ENCODE data around the gene GCN1. TPM values are rescaled to one million over a fixed set of nuclear protein-coding genes. Genes with fewer than 3 reads are reported as not detected.

GCN1 gene
- total RNA-seq, 1 experiment from 2014 or later = 117 TPM

- peak overlapping the region; percentile 51 for H3K4me3 Mint-ChIP-seq (ENCODE audit: unreplicated experiment)
- intact Hi-C loops (cut with micrococcal nuclease) = no loop called here
- TF ChIP-seq, protein P1, sequence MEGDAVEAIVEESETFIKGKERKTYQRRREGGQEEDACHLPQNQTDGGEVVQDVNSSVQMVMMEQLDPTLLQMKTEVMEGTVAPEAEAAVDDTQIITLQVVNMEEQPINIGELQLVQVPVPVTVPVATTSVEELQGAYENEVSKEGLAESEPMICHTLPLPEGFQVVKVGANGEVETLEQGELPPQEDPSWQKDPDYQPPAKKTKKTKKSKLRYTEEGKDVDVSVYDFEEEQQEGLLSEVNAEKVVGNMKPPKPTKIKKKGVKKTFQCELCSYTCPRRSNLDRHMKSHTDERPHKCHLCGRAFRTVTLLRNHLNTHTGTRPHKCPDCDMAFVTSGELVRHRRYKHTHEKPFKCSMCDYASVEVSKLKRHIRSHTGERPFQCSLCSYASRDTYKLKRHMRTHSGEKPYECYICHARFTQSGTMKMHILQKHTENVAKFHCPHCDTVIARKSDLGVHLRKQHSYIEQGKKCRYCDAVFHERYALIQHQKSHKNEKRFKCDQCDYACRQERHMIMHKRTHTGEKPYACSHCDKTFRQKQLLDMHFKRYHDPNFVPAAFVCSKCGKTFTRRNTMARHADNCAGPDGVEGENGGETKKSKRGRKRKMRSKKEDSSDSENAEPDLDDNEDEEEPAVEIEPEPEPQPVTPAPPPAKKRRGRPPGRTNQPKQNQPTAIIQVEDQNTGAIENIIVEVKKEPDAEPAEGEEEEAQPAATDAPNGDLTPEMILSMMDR (IDR thresholded peaks at IDR 0.05; ENCODE audit: unreplicated experiment) = no peak
- no peaks in the 10 kb centered on the region for H3K9me3 Mint-ChIP-seq (ENCODE audit: unreplicated experiment)
- ChIA-PET POLR2A (interaction anchor here (1.0 to 17.7 kb wide), 7 partner anchors 14 to 93 kb away, joined by 3 to 549 read pairs (median 9); partner anchors contain the start of genes GCN1, PXN, RNU4-1 and RNU4-2), CTCF (interaction anchor here (0.6 to 12.4 kb wide), 4 partner anchors 8 to 44 kb away, joined by 4 to 454 read pairs (median 211); partner anchors contain the start of genes PXN and RPLP0)
- DNase-seq (ENCODE audit: unreplicated experiment) = no peak
- H3K36me3 Mint-ChIP-seq (ENCODE audit: insufficient read depth, unreplicated experiment) = peaks cover 82% of the 10 kb centered on the region
- H3K27ac Mint-ChIP-seq (ENCODE audit: low read depth, unreplicated experiment) = peak overlapping the region; percentile 93
- no TSS peak for BruUV-seq (replicated peaks)
- H3K4me1 Mint-ChIP-seq (ENCODE audit: insufficient read depth, unreplicated experiment) = peaks cover 24% of the 10 kb centered on the region
- no peaks in the 10 kb centered on the region for H3K27me3 Mint-ChIP-seq (ENCODE audit: insufficient read depth, unreplicated experiment)
Observed at GRCh38 chr12:120224304-120225199, 30.0 kb upstream of the GCN1 start.

GRCh38 chr12:120223458-120224303 lies 29.2 kb upstream of the GCN1 start:
- Mint-ChIP-seq H3K4me3 (ENCODE audit: unreplicated experiment) (peak overlapping the region; percentile 51), H3K4me1 (ENCODE audit: insufficient read depth, unreplicated experiment) (peaks cover 20% of the 10 kb centered on the region), H3K27ac (ENCODE audit: low read depth, unreplicated experiment) (peak overlapping the region; percentile 93), H3K27me3 (ENCODE audit: insufficient read depth, unreplicated experiment) (no peaks in the 10 kb centered on the region), H3K36me3 (ENCODE audit: insufficient read depth, unreplicated experiment) (peaks cover 91% of the 10 kb centered on the region), H3K9me3 (ENCODE audit: unreplicated experiment) (no peaks in the 10 kb centered on the region)
- TF ChIP-seq, protein P1 (IDR thresholded peaks at IDR 0.05; ENCODE audit: unreplicated experiment) = no peak
- BruUV-seq (replicated peaks) = no TSS peak
- intact Hi-C loops (cut with micrococcal nuclease) = no loop called here
- ChIA-PET POLR2A (interaction anchor here (16.1 to 17.7 kb wide), 2 partner anchors 25 to 38 kb away, joined by 257 to 549 read pairs; partner anchors contain the start of genes GCN1, PXN and RPLP0), CTCF (interaction anchor here (0.6 to 12.4 kb wide), 3 partner anchors 9 to 45 kb away, joined by 4 to 454 read pairs (median 86); partner anchors contain the start of genes PXN and RPLP0)
- DNase-seq (ENCODE audit: unreplicated experiment) = no peak

GRCh38 chr12:120222288-120222832 lies 27.8 kb upstream of the GCN1 start:
- ChIA-PET CTCF (interaction anchor here (1.3 to 12.4 kb wide), 3 partner anchors 16 to 46 kb away, joined by 4 to 454 read pairs (median 7); partner anchors contain the start of genes PXN and RPLP0), POLR2A (interaction anchor here (16.1 to 17.7 kb wide), 2 partner anchors 24 to 39 kb away, joined by 257 to 549 read pairs; partner anchors contain the start of genes GCN1, PXN and RPLP0)
- intact Hi-C loops (cut with micrococcal nuclease) = no loop called here
- H3K9me3 Mint-ChIP-seq (ENCODE audit: unreplicated experiment) = no peaks in the 10 kb centered on the region
- no peak overlapping the region for H3K27ac Mint-ChIP-seq (ENCODE audit: low read depth, unreplicated experiment)
- TF ChIP-seq, protein P1 (IDR thresholded peaks at IDR 0.05; ENCODE audit: unreplicated experiment) = no peak
- H3K27me3 Mint-ChIP-seq (ENCODE audit: insufficient read depth, unreplicated experiment) = no peaks in the 10 kb centered on the region
- H3K36me3 Mint-ChIP-seq (ENCODE audit: insufficient read depth, unreplicated experiment) = peaks cover 95% of the 10 kb centered on the region
- no TSS peak for BruUV-seq (replicated peaks)
- no peak overlapping the region for H3K4me3 Mint-ChIP-seq (ENCODE audit: unreplicated experiment)
- DNase-seq (ENCODE audit: unreplicated experiment) = no peak
- peaks cover 13% of the 10 kb centered on the region for H3K4me1 Mint-ChIP-seq (ENCODE audit: insufficient read depth, unreplicated experiment)
